GM12878 (cell line): Measurements from ENCODE around the gene ASRGL1. TPM values are rescaled to one million over a fixed set of nuclear protein-coding genes. Genes with fewer than 3 reads are reported as not detected.

Experiments used
- ATAC-seq: fragments of 200-7000 bp; cut with Tn5 transposase; 3 replicates; pipeline ENCODE4 v1.9.1; 2020; ENCODE audit warnings: mild to moderate bottlenecking, moderate library complexity
- BruUV-seq: library from RNA; stranded (reverse); fragments of 400-500 nt; replicated peaks from 2 replicates; lab custom pipeline; 2021; lab: Mats Ljungman, UMichigan
- CTCF ChIA-PET: fragments of 300-600 bp; sonication (Branson Sonifier 250); formaldehyde crosslinking; extraction: SDS; loops from one replicate; lab custom pipeline; 2021; ENCODE audit warnings: inconsistent platforms; lab: Yijun Ruan, JAX
- POLR2A ChIA-PET: fragments of 350-600 bp; formaldehyde crosslinking; extraction: SDS; loops from one replicate; lab custom pipeline; 2021; ENCODE audit warnings: inconsistent platforms; lab: Charles Lee
- RAD21 ChIA-PET: fragments of 300-600 bp; sonication (Branson Sonifier 250); formaldehyde crosslinking; loops from one replicate; lab custom pipeline; 2023; ENCODE audit warnings: antibody characterized with exemption; ENCODE audit not compliant: unreplicated experiment; lab: Charles Lee
- SMC1A ChIA-PET: fragments of 300-600 bp; sonication (Branson Sonifier 250); formaldehyde crosslinking; loops from one replicate; lab custom pipeline; 2023; ENCODE audit not compliant: unreplicated experiment, uncharacterized antibody; lab: Charles Lee
- DNase-seq: peaks from one replicate; pipeline ENCODE4 v3.0.0-alpha.2; 2011; ENCODE audit warnings: low read depth, low spot score
- FAIRE-seq: peaks from 3 replicates; lab custom pipeline; 2011; peaks lifted over from hg19 to GRCh38; lab: Jason Lieb, UNC
- H2AFZ ChIP-seq: 2 replicates; pipeline ENCODE4 v1.6.0; 2011; ENCODE audit warnings: low read depth, low read length, control low read depth; ENCODE audit not compliant: control insufficient read depth
- H3K27ac ChIP-seq: 2 replicates; pipeline ENCODE4 v1.5.1; 2011; ENCODE audit warnings: control low read depth; ENCODE audit not compliant: control insufficient read depth, insufficient read depth
- H3K27me3 ChIP-seq, 2 experiments: replicated peaks in 1 of 2; 2 replicates each; pipeline versions ENCODE4 v1.6.0 to v1.6.1; 2011; ENCODE audit warnings: low read length in 1 of 2; ENCODE audit not compliant: control insufficient read depth in 2 of 2, insufficient read depth in 2 of 2
- H3K36me3 ChIP-seq, 2 experiments: 2 replicates each; pipeline ENCODE4 v1.5.1; 2011; ENCODE audit warnings: low read length in 1 of 2; ENCODE audit not compliant: control insufficient read depth in 2 of 2, insufficient read depth in 2 of 2
- H3K4me1 ChIP-seq: 2 replicates; pipeline ENCODE4 v1.6.1; 2011; ENCODE audit warnings: mild to moderate bottlenecking, low read length, moderate library complexity, mixed read lengths; ENCODE audit not compliant: control insufficient read depth, insufficient read depth
- H3K4me2 ChIP-seq: 2 replicates; pipeline ENCODE4 v1.6.0; 2011; ENCODE audit warnings: control low read depth; ENCODE audit not compliant: control insufficient read depth, insufficient read depth
- H3K4me3 ChIP-seq: fragments of 200-600 bp; sonication (generic); 2 replicates; pipeline ENCODE4 v1.5.1; 2016
- H3K79me2 ChIP-seq: 2 replicates; pipeline ENCODE4 v1.6.0; 2011; ENCODE audit warnings: low read length; ENCODE audit not compliant: control insufficient read depth, insufficient read depth
- H3K9ac ChIP-seq: 2 replicates; pipeline ENCODE4 v1.8.0; 2011; ENCODE audit warnings: low read length, control low read depth, mixed read lengths; ENCODE audit not compliant: control insufficient read depth, insufficient read depth
- H3K9me3 ChIP-seq: replicated peaks from 3 replicates; pipeline ENCODE4 v1.5.1; 2011; ENCODE audit warnings: mild to moderate bottlenecking, low read length; ENCODE audit not compliant: control insufficient read depth, insufficient read depth
- H4K20me1 ChIP-seq: 2 replicates; pipeline ENCODE4 v1.6.0; 2011; ENCODE audit not compliant: control insufficient read depth, insufficient read depth
- ASH2L ChIP-seq: fragments of 300-600, 200-600 bp; sonication (generic); IDR thresholded peaks from 2 replicates; pipeline ENCODE4 v1.6.1; 2017; ENCODE audit warnings: low read depth, mild to moderate bottlenecking, borderline replicate concordance
- CBX3 ChIP-seq: fragments of 200-600 bp; sonication (generic); IDR thresholded peaks from 2 replicates; pipeline ENCODE4 v1.6.1; 2016; ENCODE audit warnings: low read depth, borderline replicate concordance
- CREB1 ChIP-seq: IDR thresholded peaks from 2 replicates; pipeline ENCODE4 v1.6.1; 2012; ENCODE audit warnings: low read depth, mild to moderate bottlenecking, inconsistent platforms
- CTCF ChIP-seq, 3 experiments: IDR thresholded peaks in 2 of 3; conservative IDR thresholded peaks in 1 of 3; 2 replicates each; pipeline ENCODE4 v1.5.1; 2011; ENCODE audit warnings: low read depth in 3 of 3, low read length in 3 of 3, mild to moderate bottlenecking in 3 of 3, control low read depth in 2 of 3, moderate library complexity in 2 of 3, inconsistent platforms in 1 of 3, mixed read lengths in 1 of 3; ENCODE audit not compliant: control insufficient read depth in 2 of 3, insufficient read depth in 1 of 3; ENCODE audit errors: extremely low read depth in 1 of 3
- EGR1 ChIP-seq, 2 experiments: IDR thresholded peaks; 1 replicate in 1 of 2; 2 replicates in 1 of 2; pipeline ENCODE4 v1.6.1; 2011 to 2012; ENCODE audit warnings: low read depth in 2 of 2, low read length in 2 of 2, borderline replicate concordance in 1 of 2, mild to moderate bottlenecking in 1 of 2, moderate library complexity in 1 of 2
- ELK1 ChIP-seq: IDR thresholded peaks from 2 replicates; pipeline ENCODE4 v1.6.1; 2012; ENCODE audit warnings: low read depth, low read length, improper control_type of control experiment
- FOXK2 ChIP-seq: fragments of 450-650 bp; IDR thresholded peaks from 2 replicates; pipeline ENCODE4 v1.6.1; 2017; ENCODE audit warnings: mild to moderate bottlenecking, moderate library complexity
- SREBF1 ChIP-seq: IDR thresholded peaks from 2 replicates; pipeline ENCODE4 v1.6.1; 2012; ENCODE audit warnings: mild to moderate bottlenecking, low read length
- WGBS: methylation state at CpG from one replicate; pipeline ENCODE4 v1.1.6; 2016; ENCODE audit warnings: low lambda C conversion rate; ENCODE audit not compliant: insufficient replicate concordance, insufficient coverage; ENCODE audit errors: missing lambda C conversion rate; 5-methylcytosine and 5-hydroxymethylcytosine counted together
- in situ Hi-C: fragments of 300-500 bp; cut with MboI; formaldehyde crosslinking; loops from 9 replicates; pipeline ENCODE4 v1.14.3; 2018; ENCODE audit warnings: mixed read lengths
- intact Hi-C: fragments of 100-400 bp; cut with micrococcal nuclease; formaldehyde crosslinking; loops from one replicate; pipeline ENCODE4 v1.14.2; 2022; ENCODE audit not compliant: unreplicated experiment
- polyA plus RNA-seq, 11 experiments: library from polyadenylated mRNA; depleted of rRNA in 4 of 11; unstranded in 6 of 11; stranded (reverse) in 5 of 11; fragments of >200 nt; fragmentation: Nextera tagmentation in 4 of 11; fragmentation: Illumina TruSeq in 1 of 11; extraction: Ambion mirVana in 4 of 11; extraction: Trizol in 1 of 11; gene quantifications; 1 replicate in 1 of 11; 2 replicates in 10 of 11; pipeline versions ENCODE4 v1.2.1 to v1.2.3, GENCODE V29; 2011 to 2016; ENCODE audit warnings: inconsistent platforms in 2 of 11, missing spikeins in 2 of 11, low read depth in 1 of 11
- total RNA-seq, 4 experiments: library from RNA; depleted of rRNA in 3 of 4; stranded (reverse); fragments of >200 nt in 3 of 4; fragmentation: Illumina TruSeq in 1 of 4; extraction: Trizol in 1 of 4; gene quantifications; 2 replicates each; pipeline versions ENCODE4 v1.2.1 to v1.2.3, GENCODE V29; 2013 to 2021

Gene ASRGL1
- total and polyA plus RNA-seq, 10 of the 15 experiments (the other 5 are each of a cell fraction or from before 2014, with no cell fraction given): 0.97 to 24.5 (median 4.8) TPM

- POLR2A ChIA-PET: no interaction called here
- Histone ChIP-seq H3K36me3 (no peaks in the 10 kb centered on the region), H3K4me2 (no peak overlapping the region), H3K4me3 (no peak overlapping the region), H3K4me1 (peaks cover 7% of the 10 kb centered on the region), H3K27ac (no peak overlapping the region), H4K20me1 (no peaks in the 10 kb centered on the region)
- WGBS: 43% methylated on average over 3 of the region's 3 CpGs
- RAD21 ChIA-PET: interaction anchor here (5.5 kb wide), 1 partner anchor 113 kb away, joined by 41 read pairs; no protein-coding TSS in a partner anchor
- intact Hi-C loops (no loop called here), in situ Hi-C loops (no loop called here)
- no peak for FAIRE-seq
- TF ChIP-seq SREBF1: no peak
- TF ChIP-seq, all 136 proteins: peak for 0
- no peak overlapping the region for H3K9ac ChIP-seq
- no peaks in the 10 kb centered on the region for H3K79me2 ChIP-seq
- BruUV-seq: no TSS peak
- ChIA-PET SMC1A (interaction anchor here (1.3 kb wide), 1 partner anchor 130 kb away, joined by 3 read pairs; no protein-coding TSS in a partner anchor), CTCF (interaction anchor here (12.5 kb wide), 1 partner anchor 111 kb away, joined by 280 read pairs; no protein-coding TSS in a partner anchor)
- ATAC-seq (no peak), DNase-seq (no peak)
- H3K9me3 ChIP-seq: no peaks in the 10 kb centered on the region
- H3K27me3 ChIP-seq: no peaks in the 10 kb centered on the region
- H2AFZ ChIP-seq: no peak overlapping the region
These were observed 93.2 kb downstream of the ASRGL1 start for GRCh38 chr11:62430425-62430824.

GRCh38 chr11:62431171-62431901 lies 94.1 kb downstream of the ASRGL1 start:
- Histone ChIP-seq H3K4me2 (no peak overlapping the region), H2AFZ (no peak overlapping the region), H3K4me3 (no peak overlapping the region), H3K9me3 (no peaks in the 10 kb centered on the region), H3K9ac (no peak overlapping the region), H3K36me3 (no peaks in the 10 kb centered on the region), H3K27me3 (no peaks in the 10 kb centered on the region), H3K4me1 (peaks cover 7% of the 10 kb centered on the region), H4K20me1 (no peaks in the 10 kb centered on the region), H3K27ac (no peak overlapping the region), H3K79me2 (no peaks in the 10 kb centered on the region)
- no TSS peak for BruUV-seq
- SMC1A ChIA-PET: no interaction called here
- POLR2A ChIA-PET: no interaction called here
- FAIRE-seq: no peak
- intact Hi-C loops: no loop called here
- 48% methylated on average over 11 of the region's 11 CpGs for WGBS
- ATAC-seq: no peak
- CTCF ChIA-PET: interaction anchor here (0.5 kb wide), 1 partner anchor 58 kb away, joined by 3 read pairs; no protein-coding TSS in a partner anchor
- RAD21 ChIA-PET: interaction anchor here (5.5 kb wide), 1 partner anchor 112 kb away, joined by 41 read pairs; no protein-coding TSS in a partner anchor
- no peak for DNase-seq
- in situ Hi-C loops: no loop called here
- TF ChIP-seq ELK1 (no peak), FOXK2 (no peak), EGR1 (IDR thresholded peaks at IDR 0.05; ENCODE audit: borderline replicate concordance in 1 of 2, low read depth in 2 of 2, low read length in 2 of 2) (no peak), CREB1 (no peak), CTCF (IDR thresholded peaks at IDR 0.05 in 2 of 3, conservative IDR thresholded peaks at IDR 0.05 in 1 of 3; ENCODE audit: control insufficient read depth in 2 of 3, extremely low read depth in 1 of 3, insufficient read depth in 1 of 3, low read depth in 3 of 3, low read length in 3 of 3) (no peak), ASH2L (no peak), CBX3 (no peak)
